GM18867 (cell line): ENCODE measurements around the gene SLC25A4.
A peak's percentile ranks its signal among the peaks of the same experiment; 100 is the strongest.
"Not testable (repeated sequence)": the region's sequence is repeated elsewhere in the genome, so short reads cannot be mapped to it uniquely, and the experiment has no call there.

Experiments
- ATAC-seq: cut with Tn5 transposase; IDR thresholded peaks from one replicate; pipeline ENCODE4 v1.9.1; 2021; ENCODE audit warnings: mild to moderate bottlenecking, moderate library complexity; ENCODE audit not compliant: unreplicated experiment

Gene SLC25A4

GRCh38 chr4:185171373-185172071 lies 28.5 kb downstream of the SLC25A4 start:
- peak; percentile 92 for ATAC-seq

GRCh38 chr4:185179488-185179887 lies 36.4 kb downstream of the SLC25A4 start:
- no peak for ATAC-seq

- ATAC-seq = no peak
Observed at GRCh38 chr4:185182239-185182638, 39.2 kb downstream of the SLC25A4 start.

- ATAC-seq = peak; percentile 45
Observed at GRCh38 chr4:185183622-185184281, 40.7 kb downstream of the SLC25A4 start.

GRCh38 chr4:185186769-185187168 lies 43.7 kb downstream of the SLC25A4 start:
- ATAC-seq = no peak

- no peak for ATAC-seq
Observed at GRCh38 chr4:185189606-185190305, 46.7 kb downstream of the SLC25A4 start.

GRCh38 chr4:185190306-185190856 lies 47.3 kb downstream of the SLC25A4 start:
- no peak for ATAC-seq

GRCh38 chr4:185192059-185192458 lies 49.0 kb downstream of the SLC25A4 start:
- peak; percentile 90 for ATAC-seq

- no peak for ATAC-seq
Observed at GRCh38 chr4:185194924-185195888, 52.1 kb downstream of the SLC25A4 start.

GRCh38 chr4:185196437-185196836 lies 53.4 kb downstream of the SLC25A4 start:
- no peak for ATAC-seq

GRCh38 chr4:185198189-185198588 lies 55.1 kb downstream of the SLC25A4 start:
- ATAC-seq = not testable (repeated sequence)
